Gastroesophageal sphincter (tissue), 4 donors: ENCODE data around the gene TOE1. TPM values are rescaled to one million over a fixed set of nuclear protein-coding genes. Genes with fewer than 3 reads are reported as not detected.

Source experiments
- ATAC-seq: fragments of 150-250 bp; one replicate; pipeline ENCODE4 v1.9.1; 2016; ENCODE audit warnings: mild to moderate bottlenecking, moderate library complexity
- H3K27ac ChIP-seq, 4 donors: fragments of 200-600 bp; sonication (generic) in 3 of 4; 1 replicate in 3 of 4; 2 replicates in 1 of 4; pipeline ENCODE4 v1.5.1; 2016 to 2019
- H3K27me3 ChIP-seq: fragments of 200-600 bp; sonication (generic); one replicate; pipeline ENCODE4 v1.5.1; 2019
- H3K36me3 ChIP-seq, 2 donors: fragments of 200-600 bp; sonication (generic); one replicate each; pipeline ENCODE4 v1.5.1; 2019; ENCODE audit warnings: control low read depth in 1 of 2
- H3K4me1 ChIP-seq, 3 donors: fragments of 200-600 bp; sonication (generic); 1 replicate in 2 of 3; 2 replicates in 1 of 3; pipeline ENCODE4 v1.5.1; 2016 to 2019; ENCODE audit warnings: control low read depth in 2 of 3
- H3K4me3 ChIP-seq, 2 donors: fragments of 200-600 bp; sonication (generic); one replicate each; pipeline ENCODE4 v1.5.1; 2019; ENCODE audit warnings: mild to moderate bottlenecking in 1 of 2, moderate library complexity in 1 of 2
- H3K9me3 ChIP-seq, 3 donors: fragments of 200-600 bp; sonication (generic); one replicate each; pipeline ENCODE4 v1.5.1; 2017 to 2019; ENCODE audit warnings: control low read depth in 2 of 3
- CTCF ChIP-seq, 4 experiments: fragments of 200-600 bp in 2 of 4; fragments of 450-650 bp in 2 of 4; sonication (generic) in 1 of 4; IDR thresholded peaks; one replicate each; pipeline ENCODE4 v1.5.1; 2017 to 2019; ENCODE audit warnings: antibody characterized with exemption in 4 of 4, mild to moderate bottlenecking in 2 of 4, moderate library complexity in 2 of 4
- EP300 ChIP-seq: sonication (generic); formaldehyde crosslinking; IDR thresholded peaks from one replicate; pipeline ENCODE4 v1.6.1; 2017; ENCODE audit warnings: antibody characterized with exemption, mild to moderate bottlenecking
- POLR2A ChIP-seq, 2 donors: fragments of 450-650 bp; IDR thresholded peaks; one replicate each; pipeline ENCODE4 v1.6.1; 2017; ENCODE audit warnings: antibody characterized with exemption in 2 of 2, mild to moderate bottlenecking in 2 of 2, moderate library complexity in 1 of 2
- POLR2AphosphoS5 ChIP-seq: sonication (generic); formaldehyde crosslinking; IDR thresholded peaks from one replicate; pipeline ENCODE4 v1.6.1; 2017; ENCODE audit warnings: antibody characterized with exemption
- WGBS, 2 donors: methylation state at CpG; one replicate each; pipeline ENCODE4 v1.1.5; 2018; ENCODE audit warnings: low coverage in 1 of 2; 5-methylcytosine and 5-hydroxymethylcytosine counted together
- total RNA-seq, 4 donors: library from RNA; depleted of rRNA; stranded (reverse); fragments of >200 nt; gene quantifications; one replicate each; pipeline ENCODE4 v1.1.0, GENCODE V29; 2016

TOE1 gene
- total RNA-seq, 4 donors from 2014 or later = 7.0 to 9.9 (median 8.4) TPM

DNA sequence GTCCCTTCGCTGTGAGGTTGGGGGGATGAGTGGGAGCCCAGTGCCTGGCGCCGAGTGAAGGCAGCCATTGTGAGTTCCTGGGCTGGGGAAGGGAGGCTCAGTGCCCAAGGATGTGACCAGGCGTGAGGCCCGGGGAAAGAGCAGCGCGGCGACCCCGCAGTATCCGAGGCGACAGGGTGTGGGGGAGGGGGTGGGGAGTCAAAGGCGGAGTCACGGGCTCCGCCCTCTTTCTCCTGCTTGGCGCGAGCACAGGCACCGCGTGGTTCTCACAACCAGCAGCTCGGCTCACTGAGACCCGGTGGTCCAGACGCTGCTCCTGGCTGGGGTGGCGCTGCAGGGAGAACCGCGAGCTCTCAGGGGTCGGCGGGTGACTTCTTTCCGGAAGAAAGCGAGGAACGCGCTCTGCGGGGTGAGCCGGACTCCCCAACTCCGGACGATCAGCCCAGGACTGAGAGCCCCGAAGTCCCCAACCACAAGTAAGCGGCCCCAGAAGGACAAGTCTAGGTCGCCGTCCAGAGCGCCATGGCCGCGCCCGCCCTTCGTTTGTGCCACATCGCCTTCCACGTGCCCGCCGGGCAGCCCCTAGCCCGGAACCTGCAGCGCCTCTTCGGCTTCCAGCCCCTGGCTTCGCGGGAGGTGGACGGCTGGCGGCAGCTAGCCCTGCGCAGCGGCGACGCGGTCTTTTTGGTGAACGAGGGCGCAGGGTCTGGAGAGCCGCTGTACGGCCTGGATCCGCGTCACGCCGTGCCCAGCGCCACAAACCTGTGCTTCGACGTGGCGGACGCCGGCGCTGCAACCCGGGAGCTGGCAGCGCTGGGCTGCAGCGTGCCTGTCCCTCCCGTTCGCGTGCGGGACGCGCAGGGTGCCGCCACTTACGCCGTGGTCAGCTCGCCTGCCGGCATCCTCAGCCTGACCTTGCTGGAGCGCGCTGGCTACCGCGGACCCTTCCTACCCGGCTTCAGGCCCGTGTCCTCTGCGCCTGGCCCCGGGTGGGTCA, 13.0 kb upstream of the TOE1 start, which contains the start of gene HPDL:
Gene HPDL, plus strand, starts transcription at position 269 of the 997 bp plus-strand sequence. Its CDS starts 254 bp downstream, at position 523.
- TF ChIP-seq CTCF (IDR thresholded peaks at IDR 0.05) = no peak
- no peak for TF ChIP-seq EP300
- TF ChIP-seq POLR2A (IDR thresholded peaks at IDR 0.05) = no peak
- no peak for TF ChIP-seq POLR2AphosphoS5
- 0% methylated on average over 1 to 3 of the region's 96 CpGs for WGBS, 2 donors
- H3K27me3 ChIP-seq = no peaks in the 10 kb centered on the region
- no peaks in the 10 kb centered on the region for H3K9me3 ChIP-seq
- peak within 1 kb of the TSS; percentile 10 to 57 for H3K4me3 ChIP-seq
- peak within 1 kb of the TSS in 2 of 4 donors; percentile 24 to 43 for H3K27ac ChIP-seq
- ATAC-seq = peak; percentile 78
- peaks cover 0 to 24% (median 8%) of the 10 kb centered on the region in 3 donors for H3K4me1 ChIP-seq
- peaks cover 0 to 35% of the 10 kb centered on the region in 2 donors for H3K36me3 ChIP-seq

- ATAC-seq = no peak
- Histone ChIP-seq H3K27me3 (no peaks in the 10 kb centered on the region), H3K4me3 (peak overlapping the region in 1 of 2 donors; percentile 57), H3K36me3 (peaks cover 0 to 44% of the 10 kb centered on the region in 2 donors), H3K9me3 (no peaks in the 10 kb centered on the region), H3K4me1 (peaks cover 0 to 24% (median 8%) of the 10 kb centered on the region in 3 donors), H3K27ac (no peak overlapping the region)
- TF ChIP-seq POLR2AphosphoS5 (no peak), EP300 (no peak), POLR2A (IDR thresholded peaks at IDR 0.05) (no peak), CTCF (IDR thresholded peaks at IDR 0.05) (no peak)
- WGBS, 2 donors = 93% methylated on average over 3 of the region's 19 CpGs; no CpG with 5 or more reads in 1 of the 2 donors
These were observed 12.1 kb upstream of the TOE1 start for GRCh38 chr1:45327644-45328515.

GRCh38 chr1:45328680-45329079, 11.3 kb upstream of the TOE1 start:
- TF ChIP-seq EP300 = no peak
- no peak for TF ChIP-seq CTCF (IDR thresholded peaks at IDR 0.05)
- no peak for TF ChIP-seq POLR2AphosphoS5
- TF ChIP-seq POLR2A (IDR thresholded peaks at IDR 0.05) = no peak
- WGBS, 2 donors = 73% methylated on average over 3 of the region's 5 CpGs; no CpG with 5 or more reads in 1 of the 2 donors
- no peak for ATAC-seq

DNA sequence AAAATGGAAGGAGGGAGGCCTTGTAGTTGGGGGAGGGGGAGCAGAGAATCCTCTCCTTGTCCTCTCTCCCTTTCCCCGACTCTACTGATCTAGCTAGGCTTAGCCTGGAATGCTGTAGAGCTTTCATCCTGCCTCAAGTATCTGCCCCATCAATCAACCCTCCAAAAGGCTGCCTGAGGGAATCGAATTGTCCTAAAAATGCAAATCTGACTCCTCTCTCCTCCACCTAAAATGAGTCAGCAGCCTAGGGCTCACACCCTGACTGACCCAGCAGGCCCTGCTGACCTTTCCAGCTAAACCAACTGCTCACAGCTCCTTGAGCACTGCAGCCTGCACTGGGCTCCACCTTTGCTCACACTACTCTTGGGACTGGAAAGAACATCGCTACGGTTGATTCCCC, 10.5 kb upstream of the TOE1 start:
- no peaks in the 10 kb centered on the region for H3K27me3 ChIP-seq
- WGBS, 2 donors = 82% methylated on average over 4 of the region's 4 CpGs; no CpG with 5 or more reads in 1 of the 2 donors
- H3K9me3 ChIP-seq = no peaks in the 10 kb centered on the region
- H3K27ac ChIP-seq = no peak overlapping the region
- peaks cover 0 to 60% of the 10 kb centered on the region in 2 donors for H3K36me3 ChIP-seq
- ATAC-seq = no peak
- H3K4me1 ChIP-seq = peaks cover 0 to 27% (median 8%) of the 10 kb centered on the region in 3 donors
- H3K4me3 ChIP-seq = no peak overlapping the region
- no peak for TF ChIP-seq POLR2A (IDR thresholded peaks at IDR 0.05)
- no peak for TF ChIP-seq POLR2AphosphoS5
- no peak for TF ChIP-seq EP300
- no peak for TF ChIP-seq CTCF (IDR thresholded peaks at IDR 0.05)

More at GRCh38 chr1:45328680-45329079, 11.3 kb upstream of the TOE1 start:
- Histone ChIP-seq H3K4me1 (peaks cover 0 to 24% (median 8%) of the 10 kb centered on the region in 3 donors), H3K9me3 (no peaks in the 10 kb centered on the region), H3K36me3 (peaks cover 0 to 52% of the 10 kb centered on the region in 2 donors), H3K27ac (no peak overlapping the region), H3K27me3 (no peaks in the 10 kb centered on the region), H3K4me3 (no peak overlapping the region)
